Central memory CD8-positive, alpha-beta T cell (primary cell): Measurements from ENCODE around the gene PSD4.
A peak's percentile ranks its signal among the peaks of the same experiment; 100 is the strongest.

Experiments
- ATAC-seq: fragments of 150-1000 bp; cut with Tn5 transposase; replicated peaks from 2 replicates; pipeline ENCODE4 v1.10.0; 2022; ENCODE audit warnings: mild to moderate bottlenecking, moderate FRiP score, moderate number of reproducible peaks; ENCODE audit not compliant: poor library complexity, severe bottlenecking; ENCODE audit errors: extremely low read depth
- DNase-seq, 2 donors: peaks; one replicate each; pipeline ENCODE4 v3.0.0; 2021; ENCODE audit warnings: low spot score in 2 of 2
- H3K27ac Mint-ChIP-seq: one replicate; pipeline ENCODE4 v1.8.0; 2022; ENCODE audit warnings: low read depth, mild to moderate bottlenecking, moderate library complexity, mixed read lengths
- H3K27me3 Mint-ChIP-seq: one replicate; pipeline ENCODE4 v1.8.0; 2022; ENCODE audit warnings: mixed read lengths
- H3K36me3 Mint-ChIP-seq: one replicate; pipeline ENCODE4 v1.8.0; 2022; ENCODE audit warnings: mild to moderate bottlenecking, moderate library complexity, mixed read lengths; ENCODE audit not compliant: insufficient read depth
- H3K4me1 Mint-ChIP-seq: one replicate; pipeline ENCODE4 v1.8.0; 2022; ENCODE audit warnings: mixed read lengths
- H3K4me3 Mint-ChIP-seq: one replicate; pipeline ENCODE4 v1.8.0; 2022; ENCODE audit warnings: mild to moderate bottlenecking, moderate library complexity, mixed read lengths
- H3K9me3 Mint-ChIP-seq: one replicate; pipeline ENCODE4 v1.8.0; 2022; ENCODE audit warnings: mixed read lengths

Gene PSD4

GRCh38 chr2:113134717-113135116 lies 39.1 kb upstream of the PSD4 start:
- no peak for ATAC-seq
- Mint-ChIP-seq H3K4me3 (no peak overlapping the region), H3K4me1 (peaks cover 17% of the 10 kb centered on the region), H3K9me3 (no peaks in the 10 kb centered on the region), H3K27ac (no peak overlapping the region), H3K36me3 (no peaks in the 10 kb centered on the region), H3K27me3 (no peaks in the 10 kb centered on the region)
- no peak for DNase-seq

DNA sequence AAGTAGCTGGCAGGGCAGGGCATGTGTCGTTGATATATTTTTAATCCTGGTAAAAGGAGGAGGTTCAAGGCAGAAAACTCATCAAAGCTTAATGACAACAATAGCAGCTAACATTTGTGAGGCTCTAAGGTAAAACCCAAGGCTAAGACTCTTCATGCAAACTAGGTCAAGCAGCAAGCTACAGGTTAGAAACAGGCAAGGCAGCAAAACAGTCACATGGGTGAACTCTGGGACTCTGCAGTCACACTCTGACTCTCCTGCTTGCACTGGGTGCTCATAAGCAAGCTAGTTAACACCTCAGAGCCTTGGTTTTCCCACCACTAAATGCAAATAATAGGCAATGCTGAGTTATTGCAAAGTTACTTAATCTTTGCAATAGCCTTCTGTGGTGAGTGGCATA lies 38.5 kb upstream of the PSD4 start:
- Mint-ChIP-seq H3K4me3 (no peak overlapping the region), H3K4me1 (peaks cover 17% of the 10 kb centered on the region), H3K27me3 (no peaks in the 10 kb centered on the region), H3K27ac (no peak overlapping the region), H3K9me3 (no peaks in the 10 kb centered on the region), H3K36me3 (no peaks in the 10 kb centered on the region)
- no peak for ATAC-seq
- DNase-seq, result no peak

DNA sequence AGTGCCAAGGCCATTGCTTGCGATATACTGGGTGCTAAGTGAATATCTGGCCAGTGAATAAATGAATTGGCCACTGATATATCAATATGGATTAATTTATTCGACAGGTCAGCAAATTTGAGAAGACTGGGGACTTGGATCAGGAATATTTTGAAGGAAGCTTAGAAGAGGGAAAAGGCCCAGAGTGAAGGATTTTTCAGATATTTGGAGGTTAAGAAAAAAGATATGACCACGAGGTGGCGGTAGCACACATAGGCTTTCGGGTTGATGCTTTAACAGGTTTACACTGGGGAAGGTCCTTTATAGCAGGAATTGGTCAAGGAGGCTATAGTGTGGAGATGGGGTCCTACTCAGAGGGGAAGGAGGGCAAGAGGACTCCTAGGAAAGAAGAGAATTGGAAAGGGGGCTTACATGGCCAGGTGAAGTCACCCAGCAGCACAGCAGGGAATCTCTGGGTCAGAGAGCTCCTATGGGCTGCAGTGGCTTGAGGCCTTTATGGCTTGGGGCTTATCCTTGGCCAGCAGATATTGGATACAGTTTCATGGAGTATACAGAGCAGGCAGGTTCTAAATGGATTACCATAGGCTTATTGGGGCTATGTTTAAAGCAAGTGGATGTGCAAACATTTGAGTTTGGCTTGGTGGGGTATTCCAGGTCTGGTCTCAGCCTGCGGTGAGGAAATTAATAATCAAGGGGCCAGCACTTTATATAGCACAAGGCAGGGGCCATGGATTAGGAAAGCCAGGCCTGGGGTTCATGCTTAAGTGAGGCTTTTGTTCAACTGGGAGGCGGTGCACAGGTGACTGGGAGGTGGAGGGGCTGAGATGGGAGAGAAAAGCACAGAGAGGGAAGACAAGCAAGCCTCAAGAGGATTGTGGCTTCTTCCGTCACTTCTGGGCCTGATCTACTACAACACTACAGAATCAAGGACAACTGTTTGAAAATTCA lies 36.7 kb upstream of the PSD4 start:
- Mint-ChIP-seq H3K27ac (no peak overlapping the region), H3K36me3 (no peaks in the 10 kb centered on the region), H3K4me3 (no peak overlapping the region), H3K27me3 (no peaks in the 10 kb centered on the region), H3K9me3 (no peaks in the 10 kb centered on the region), H3K4me1 (peaks cover 17% of the 10 kb centered on the region)
- no peak for ATAC-seq
- no peak for DNase-seq

DNA sequence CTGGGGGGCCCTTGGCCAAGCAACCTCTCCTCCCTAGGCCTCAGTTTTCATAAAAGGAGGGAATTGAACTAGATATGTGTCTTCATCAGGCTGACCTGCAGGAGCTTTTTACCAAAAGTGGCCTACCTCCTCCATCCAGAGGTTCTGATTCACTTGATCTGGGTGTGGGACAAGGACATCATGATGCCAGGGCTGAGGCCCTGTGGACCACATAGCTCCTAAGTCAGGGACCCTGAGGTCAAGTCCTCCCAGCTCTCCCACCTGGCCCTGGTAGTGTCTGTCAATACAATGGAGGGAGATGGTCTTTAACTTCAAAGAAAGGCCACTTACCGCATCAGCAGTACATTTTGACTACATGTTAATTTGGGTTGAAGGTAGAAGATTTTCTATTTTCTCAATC lies 35.9 kb upstream of the PSD4 start:
- ATAC-seq (no peak), DNase-seq (no peak)
- Mint-ChIP-seq H3K36me3 (no peaks in the 10 kb centered on the region), H3K4me1 (peaks cover 17% of the 10 kb centered on the region), H3K4me3 (no peak overlapping the region), H3K27ac (no peak overlapping the region), H3K9me3 (no peaks in the 10 kb centered on the region), H3K27me3 (no peaks in the 10 kb centered on the region)

DNA sequence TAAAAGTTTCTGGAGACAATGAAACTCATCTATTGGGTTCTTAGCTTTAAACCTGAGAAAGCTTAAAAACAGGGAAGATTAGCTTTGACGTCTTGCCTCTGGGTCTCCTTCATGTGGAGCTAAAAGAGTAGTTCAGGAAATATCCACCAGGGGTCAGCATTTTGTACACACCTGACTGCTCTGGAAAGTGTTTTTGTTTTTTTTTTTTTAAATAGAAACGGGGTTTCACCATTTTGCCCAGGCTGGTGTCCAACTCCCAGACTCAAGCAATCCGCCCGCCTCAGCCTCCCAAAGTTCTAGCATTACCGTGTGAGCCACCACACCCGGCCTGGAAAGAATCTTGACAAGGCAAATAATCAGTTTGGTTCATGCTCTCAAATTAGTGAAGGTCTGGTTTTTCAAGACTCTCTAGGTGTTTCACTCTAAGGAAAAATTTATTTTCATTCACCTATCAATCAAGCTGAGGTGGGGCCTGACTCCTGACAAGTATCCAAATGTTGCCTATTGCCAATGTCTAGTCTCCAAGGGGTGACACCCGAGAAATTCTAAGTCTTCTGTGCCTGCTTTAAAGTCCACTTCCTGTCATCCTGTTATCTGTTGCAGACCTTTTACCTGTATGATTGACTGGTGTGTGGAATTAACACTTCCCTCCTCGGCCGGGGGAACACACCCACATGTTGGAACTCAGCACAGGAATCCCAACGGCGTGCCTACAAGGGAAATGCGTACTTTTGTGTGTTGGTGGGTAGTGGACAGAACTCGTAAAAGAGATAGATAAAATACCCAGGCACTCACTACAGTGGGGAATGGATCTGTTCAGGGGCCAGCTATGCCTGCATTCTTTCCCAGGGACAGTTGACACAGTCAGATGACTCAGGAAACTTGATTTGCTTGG lies 35.1 kb upstream of the PSD4 start:
- Mint-ChIP-seq H3K36me3 (no peaks in the 10 kb centered on the region), H3K4me3 (peak overlapping the region; percentile 40), H3K4me1 (peaks cover 17% of the 10 kb centered on the region)

GRCh38 chr2:113141451-113141850 lies 32.3 kb upstream of the PSD4 start:
- Mint-ChIP-seq H3K4me1 (peaks cover 21% of the 10 kb centered on the region), H3K9me3 (no peaks in the 10 kb centered on the region), H3K27me3 (no peaks in the 10 kb centered on the region), H3K36me3 (no peaks in the 10 kb centered on the region), H3K4me3 (no peak overlapping the region), H3K27ac (no peak overlapping the region)
- DNase-seq (no peak), ATAC-seq (no peak)

More for the DNA sequence above, 35.1 kb upstream of the PSD4 start:
- H3K27me3 Mint-ChIP-seq, result no peaks in the 10 kb centered on the region
- ATAC-seq (peak; percentile 65), DNase-seq (peak in 1 of 2 donors; percentile 57)
- no peak overlapping the region for H3K27ac Mint-ChIP-seq
- no peaks in the 10 kb centered on the region for H3K9me3 Mint-ChIP-seq

GRCh38 chr2:113142290-113142689 lies 31.5 kb upstream of the PSD4 start:
- Mint-ChIP-seq H3K36me3 (no peaks in the 10 kb centered on the region), H3K27ac (no peak overlapping the region), H3K9me3 (no peaks in the 10 kb centered on the region), H3K4me1 (peaks cover 18% of the 10 kb centered on the region), H3K4me3 (no peak overlapping the region), H3K27me3 (no peaks in the 10 kb centered on the region)
- no peak for ATAC-seq
- no peak for DNase-seq

DNA sequence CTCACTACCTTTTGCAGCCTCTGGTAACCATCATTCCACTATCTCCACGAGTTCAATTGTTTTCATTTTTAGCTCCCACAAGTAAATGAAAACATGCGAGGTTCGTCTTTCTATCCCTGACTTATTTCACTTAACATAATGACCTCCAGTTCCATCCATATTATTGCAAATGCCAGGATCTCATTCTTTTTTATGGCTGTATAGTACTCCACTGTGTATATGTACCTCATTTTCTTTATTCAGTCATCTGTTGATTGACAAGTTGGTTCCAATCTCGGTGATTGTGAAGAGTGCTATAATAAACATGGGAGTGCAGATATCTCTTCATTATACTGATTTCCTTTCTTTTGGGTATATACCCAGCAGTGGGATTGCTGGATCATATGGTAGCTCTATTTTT lies 29.5 kb upstream of the PSD4 start:
- ATAC-seq (no peak), DNase-seq (no peak)
- no peaks in the 10 kb centered on the region for H3K27me3 Mint-ChIP-seq
- no peak overlapping the region for H3K27ac Mint-ChIP-seq
- peaks cover 2% of the 10 kb centered on the region for H3K36me3 Mint-ChIP-seq
- no peaks in the 10 kb centered on the region for H3K9me3 Mint-ChIP-seq
- peaks cover 6% of the 10 kb centered on the region for H3K4me1 Mint-ChIP-seq
- H3K4me3 Mint-ChIP-seq, result no peak overlapping the region

DNA sequence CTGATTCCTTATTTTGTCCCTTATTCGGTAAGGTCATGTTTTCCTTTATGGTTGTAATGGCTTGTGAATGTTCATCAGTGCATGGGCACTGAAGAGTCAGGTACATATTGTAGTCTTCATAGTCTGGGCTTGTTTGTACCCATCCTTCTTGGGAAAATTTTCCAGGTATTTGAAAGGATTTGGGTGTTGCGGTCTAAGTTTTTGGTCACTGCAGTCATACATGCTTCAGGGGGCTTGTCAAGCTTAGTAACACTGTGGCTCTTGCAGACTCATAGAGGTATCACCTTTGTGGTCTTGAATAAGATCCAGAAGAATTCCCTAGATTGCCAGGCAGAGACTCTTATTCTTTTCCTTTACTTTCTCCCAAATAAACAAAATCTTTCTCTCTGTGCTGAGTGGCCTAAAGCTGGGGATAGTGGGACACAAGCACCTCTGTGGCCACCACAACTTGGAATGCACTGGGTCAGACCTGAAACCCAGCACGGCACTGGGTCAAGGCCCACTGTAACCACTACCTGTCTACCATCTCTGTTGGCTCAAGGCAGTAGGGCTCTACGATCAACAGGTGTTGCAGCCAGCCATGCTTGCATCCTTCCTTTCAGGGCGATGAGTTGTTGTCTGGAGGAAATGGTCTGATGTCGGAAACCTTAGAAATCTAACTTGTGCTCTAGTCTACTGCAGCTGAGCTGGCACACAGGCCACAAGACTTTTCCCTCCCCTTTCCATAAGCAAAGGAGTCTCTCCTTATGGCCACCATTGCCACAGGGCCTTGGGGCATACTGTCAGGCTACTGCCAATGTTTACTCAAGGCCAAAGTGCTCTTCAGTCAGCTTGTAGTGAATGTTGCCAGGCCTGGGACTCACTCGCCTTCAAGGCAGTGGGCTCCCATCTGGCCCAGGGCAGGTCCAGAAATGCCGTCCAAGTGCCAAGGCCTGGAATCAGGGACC lies 24.9 kb upstream of the PSD4 start:
- Mint-ChIP-seq H3K27ac (no peak overlapping the region), H3K4me1 (peaks cover 6% of the 10 kb centered on the region), H3K9me3 (no peaks in the 10 kb centered on the region), H3K4me3 (no peak overlapping the region), H3K27me3 (no peaks in the 10 kb centered on the region), H3K36me3 (peaks cover 2% of the 10 kb centered on the region)
- ATAC-seq (no peak), DNase-seq (no peak)

- DNase-seq (no peak), ATAC-seq (no peak)
- no peaks in the 10 kb centered on the region for H3K27me3 Mint-ChIP-seq
- peaks cover 6% of the 10 kb centered on the region for H3K4me1 Mint-ChIP-seq
- H3K27ac Mint-ChIP-seq, result no peak overlapping the region
- H3K36me3 Mint-ChIP-seq, result peaks cover 2% of the 10 kb centered on the region
- no peak overlapping the region for H3K4me3 Mint-ChIP-seq
- no peaks in the 10 kb centered on the region for H3K9me3 Mint-ChIP-seq
These were observed 24.1 kb upstream of the PSD4 start for GRCh38 chr2:113149553-113150257.

DNA sequence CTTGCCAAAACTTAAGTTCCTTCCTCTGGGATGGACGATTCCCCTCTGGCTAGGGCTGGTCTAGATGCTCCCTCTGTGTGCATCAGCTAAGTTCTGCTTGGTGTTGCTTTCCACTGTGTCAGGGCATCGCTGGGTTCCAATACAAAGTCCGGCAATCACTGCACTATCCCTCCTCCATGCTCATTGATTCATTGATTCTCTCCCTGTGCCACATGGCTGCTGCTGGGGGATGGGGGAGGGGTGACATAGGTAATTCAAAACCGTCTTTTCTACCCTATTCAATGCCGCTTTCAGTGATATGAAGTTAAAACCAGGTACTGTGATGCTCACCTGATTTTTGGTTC lies 23.5 kb upstream of the PSD4 start:
- H3K4me1 Mint-ChIP-seq, result peaks cover 6% of the 10 kb centered on the region
- H3K36me3 Mint-ChIP-seq, result peaks cover 2% of the 10 kb centered on the region
- DNase-seq, result no peak
- ATAC-seq, result no peak
- H3K27ac Mint-ChIP-seq, result no peak overlapping the region
- H3K9me3 Mint-ChIP-seq, result no peaks in the 10 kb centered on the region
- H3K4me3 Mint-ChIP-seq, result no peak overlapping the region
- no peaks in the 10 kb centered on the region for H3K27me3 Mint-ChIP-seq
